HEK293 (cell line): ENCODE measurements around the gene SEPTIN5.

Experiments
- CTCF ChIA-PET: fragments of 350-600 bp; formaldehyde crosslinking; extraction: SDS; loops from one replicate; lab custom pipeline; 2021; ENCODE audit warnings: antibody characterized with exemption; lab: Yijun Ruan, JAX
- POLR2A ChIA-PET: fragments of 300-600 bp; formaldehyde crosslinking; extraction: SDS; loops from one replicate; lab custom pipeline; 2020; ENCODE audit warnings: antibody characterized with exemption, inconsistent platforms; lab: Yijun Ruan, JAX
- H3K27ac ChIP-seq: fragments of 200-500 bp; sonication (Bioruptor generic); 2 replicates; pipeline ENCODE4 v1.5.1; 2014; ENCODE audit warnings: low read depth, low read length, control low read depth, inconsistent platforms; ENCODE audit errors: extremely low read depth
- H3K36me3 ChIP-seq, 2 experiments: fragments of 200-500 bp in 1 of 2; sonication (Bioruptor generic) in 1 of 2; 1 replicate in 1 of 2; 2 replicates in 1 of 2; pipeline ENCODE4 v1.5.1; 2014 to 2017; ENCODE audit warnings: inconsistent platforms in 2 of 2, low read length in 2 of 2; ENCODE audit not compliant: control insufficient read depth in 2 of 2, insufficient read depth in 1 of 2
- H3K4me1 ChIP-seq: fragments of 200-500 bp; sonication (Bioruptor generic); 2 replicates; pipeline ENCODE4 v1.5.1; 2014; ENCODE audit warnings: mild to moderate bottlenecking, low read length, inconsistent platforms; ENCODE audit not compliant: control insufficient read depth, insufficient read depth
- H3K4me3 ChIP-seq: 2 replicates; pipeline ENCODE4 v1.5.1; 2011; ENCODE audit warnings: low read depth, mild to moderate bottlenecking, control low read depth, low read length, moderate library complexity
- H3K9me3 ChIP-seq: fragments of 200-500 bp; sonication (Bioruptor generic); 2 replicates; pipeline ENCODE4 v1.5.1; 2014; ENCODE audit warnings: low read depth, low read length, inconsistent platforms; ENCODE audit not compliant: control insufficient read depth, insufficient read depth
- BCL11A ChIP-seq: fragments of 450-650 bp; formaldehyde crosslinking; IDR thresholded peaks from 2 replicates; pipeline ENCODE4 v1.5.1; 2016; ENCODE audit warnings: low read depth, missing biosample characterization, missing genetic modification characterization
- EGR2 ChIP-seq: fragments of 450-650 bp; formaldehyde crosslinking; IDR thresholded peaks from 2 replicates; pipeline ENCODE4 v1.5.1; 2016; ENCODE audit warnings: low read depth, missing biosample characterization, missing genetic modification characterization
- GLIS1 ChIP-seq: fragments of 450-650 bp; formaldehyde crosslinking; IDR thresholded peaks from 2 replicates; pipeline ENCODE4 v1.5.1; 2016; ENCODE audit warnings: missing biosample characterization, missing genetic modification characterization
- GLIS2 ChIP-seq: fragments of 450-650 bp; formaldehyde crosslinking; IDR thresholded peaks from 2 replicates; pipeline ENCODE4 v1.5.1; 2016; ENCODE audit warnings: missing biosample characterization, missing genetic modification characterization
- KLF17 ChIP-seq: fragments of 450-650 bp; formaldehyde crosslinking; IDR thresholded peaks from 2 replicates; pipeline ENCODE4 v1.5.1; 2016; ENCODE audit warnings: missing biosample characterization, missing genetic modification characterization
- YY1 ChIP-seq: fragments of 450-650 bp; formaldehyde crosslinking; IDR thresholded peaks from 2 replicates; pipeline ENCODE4 v1.5.1; 2018; ENCODE audit warnings: missing biosample characterization, missing genetic modification characterization
- ZBTB8A ChIP-seq: fragments of 450-650 bp; formaldehyde crosslinking; IDR thresholded peaks from 2 replicates; pipeline ENCODE4 v1.5.1; 2016; ENCODE audit warnings: missing biosample characterization, missing genetic modification characterization
- ZFHX2 ChIP-seq: fragments of 450-650 bp; formaldehyde crosslinking; conservative IDR thresholded peaks from 2 replicates; pipeline ENCODE4 v1.5.1; 2016; ENCODE audit warnings: missing biosample characterization, missing genetic modification characterization
- ZFP41 ChIP-seq: fragments of 450-650 bp; formaldehyde crosslinking; IDR thresholded peaks from 2 replicates; pipeline ENCODE4 v1.5.1; 2016; ENCODE audit warnings: missing biosample characterization, missing genetic modification characterization, borderline replicate concordance
- ZIC2 ChIP-seq: fragments of 450-650 bp; formaldehyde crosslinking; IDR thresholded peaks from 2 replicates; pipeline ENCODE4 v1.5.1; 2016; ENCODE audit warnings: missing biosample characterization, missing genetic modification characterization
- ZNF133 ChIP-seq: fragments of 450-650 bp; formaldehyde crosslinking; IDR thresholded peaks from 2 replicates; pipeline ENCODE4 v1.5.1; 2016; ENCODE audit warnings: missing biosample characterization, missing genetic modification characterization
- ZNF184 ChIP-seq: fragments of 450-650 bp; IDR thresholded peaks from 2 replicates; pipeline ENCODE4 v1.5.1; 2018; ENCODE audit warnings: missing biosample characterization, mild to moderate bottlenecking, missing genetic modification characterization
- ZNF202 ChIP-seq: fragments of 450-650 bp; formaldehyde crosslinking; IDR thresholded peaks from 2 replicates; pipeline ENCODE4 v1.5.1; 2016; ENCODE audit warnings: missing biosample characterization, missing genetic modification characterization, borderline replicate concordance
- ZNF26 ChIP-seq: fragments of 450-650 bp; formaldehyde crosslinking; IDR thresholded peaks from 2 replicates; pipeline ENCODE4 v1.5.1; 2016; ENCODE audit warnings: missing biosample characterization, missing genetic modification characterization
- ZNF398 ChIP-seq: fragments of 450-650 bp; formaldehyde crosslinking; IDR thresholded peaks from 2 replicates; pipeline ENCODE4 v1.5.1; 2017; ENCODE audit warnings: missing biosample characterization, missing genetic modification characterization
- ZNF514 ChIP-seq: fragments of 450-650 bp; formaldehyde crosslinking; IDR thresholded peaks from 2 replicates; pipeline ENCODE4 v1.5.1; 2016; ENCODE audit warnings: missing biosample characterization, missing genetic modification characterization
- ZNF585B ChIP-seq: fragments of 450-650 bp; formaldehyde crosslinking; IDR thresholded peaks from 2 replicates; pipeline ENCODE4 v1.5.1; 2016; ENCODE audit warnings: missing biosample characterization, missing genetic modification characterization

The SEPTIN5 gene

GRCh38 chr22:19730655-19731360, 16.5 kb downstream of the SEPTIN5 start (continued):
- TF ChIP-seq BCL11A (tag by site-specific recombination) (peak; percentile 62; the same call in 1 of the 2 replicates), ZNF133 (tag by site-specific recombination) (no peak), ZNF26 (no peak)

- ChIA-PET POLR2A (interaction anchor here (1.2 to 1.6 kb wide), 4 partner anchors 123 to 222 kb away, joined by 4 to 8 read pairs (median 4); partner anchors contain the start of genes GNB1L and RTL10), CTCF (interaction anchor here (0.6 to 7.5 kb wide), 45 partner anchors 10 to 782 kb away, joined by 3 to 184 read pairs (median 7); no protein-coding TSS in a partner anchor)
- no peak overlapping the region for H3K4me3 ChIP-seq
- no peak overlapping the region for H3K27ac ChIP-seq
- H3K36me3 ChIP-seq, result no peaks in the 10 kb centered on the region
- peak; percentile 80; the same call in 1 of the 2 replicates for TF ChIP-seq EGR2 (tag by site-specific recombination)
- peak; percentile 36; the same call in 1 of the 2 replicates for TF ChIP-seq GLIS2
- no peak for TF ChIP-seq ZNF202 (tag by site-specific recombination)
- TF ChIP-seq ZNF398 (tag by site-specific recombination), result peak; percentile 54
- peak; percentile 83 for TF ChIP-seq ZIC2 (tag by site-specific recombination)
- TF ChIP-seq KLF17 (tag by site-specific recombination), result peak; percentile 49; the same call in 1 of the 2 replicates
- peak; percentile 84 for TF ChIP-seq ZFHX2 (tag by site-specific recombination)
- peak; percentile 75 for TF ChIP-seq GLIS1 (tag by site-specific recombination)
- TF ChIP-seq ZBTB8A (tag by site-specific recombination), result peak; percentile 50
- no peak for TF ChIP-seq ZNF585B (tag by site-specific recombination)
- TF ChIP-seq, all 188 proteins: peak for 8
- H3K9me3 ChIP-seq, result no peaks in the 10 kb centered on the region
- no peaks in the 10 kb centered on the region for H3K4me1 ChIP-seq
Measured at GRCh38 chr22:19731361-19732135, 17.2 kb downstream of the SEPTIN5 start.

- CTCF ChIA-PET, result interaction anchor here (0.7 to 7.5 kb wide), 6 partner anchors 24 to 783 kb away, joined by 3 to 184 read pairs (median 10); no protein-coding TSS in a partner anchor
- POLR2A ChIA-PET, result no interaction called here
- H3K4me1 ChIP-seq, result no peaks in the 10 kb centered on the region
- TF ChIP-seq ZFP41 (tag by site-specific recombination) (no peak), GLIS2 (peak; percentile 31), ZNF184 (no peak), YY1 (tag by site-specific recombination) (no peak), ZIC2 (tag by site-specific recombination) (peak; percentile 75), GLIS1 (tag by site-specific recombination) (peak; percentile 58), ZNF514 (no peak)
- no peaks in the 10 kb centered on the region for H3K9me3 ChIP-seq
- H3K4me3 ChIP-seq, result no peak overlapping the region
- no peak overlapping the region for H3K27ac ChIP-seq
- H3K36me3 ChIP-seq, result no peaks in the 10 kb centered on the region
Measured at GRCh38 chr22:19732403-19733113, 18.3 kb downstream of the SEPTIN5 start.
